Adipocyte (in vitro differentiated cells): ENCODE results near the gene PITPNM3.
A peak's percentile ranks its signal among the peaks of the same experiment; 100 is the strongest.

Experiments used
- DNase-seq: peaks from one replicate; pipeline ENCODE4 v3.0.0-alpha.2; 2015; ENCODE audit warnings: low read depth
- H3K27me3 ChIP-seq: replicated peaks from 2 replicates; pipeline ENCODE4 v1.7.0; 2013; ENCODE audit warnings: mild to moderate bottlenecking, low read length, moderate library complexity; ENCODE audit not compliant: control insufficient read depth, insufficient read depth
- H3K36me3 ChIP-seq: 2 replicates; pipeline ENCODE4 v1.7.0; 2013; ENCODE audit warnings: low read length, mild to moderate bottlenecking, moderate library complexity; ENCODE audit not compliant: control insufficient read depth, insufficient read depth, severe bottlenecking
- H3K4me1 ChIP-seq: 2 replicates; pipeline ENCODE4 v1.7.0; 2013; ENCODE audit warnings: mild to moderate bottlenecking, low read length, moderate library complexity; ENCODE audit not compliant: control insufficient read depth, insufficient read depth
- H3K4me3 ChIP-seq: 2 replicates; pipeline ENCODE4 v1.7.0; 2013; ENCODE audit warnings: mild to moderate bottlenecking, low read length, moderate library complexity
- H3K9ac ChIP-seq: 2 replicates; pipeline ENCODE4 v1.7.0; 2013; ENCODE audit warnings: mild to moderate bottlenecking, low read length, moderate library complexity
- H3K9me3 ChIP-seq: 2 replicates; pipeline ENCODE4 v1.7.0; 2013; ENCODE audit warnings: mild to moderate bottlenecking, low read length, moderate library complexity; ENCODE audit not compliant: control insufficient read depth

The PITPNM3 gene

GRCh38 chr17:6591599-6592158, 35.3 kb upstream of the PITPNM3 start:
- no peak overlapping the region for H3K9ac ChIP-seq
- H3K27me3 ChIP-seq, result no peaks in the 10 kb centered on the region
- H3K4me3 ChIP-seq, result no peak overlapping the region
- H3K9me3 ChIP-seq, result no peaks in the 10 kb centered on the region
- DNase-seq, result peak; percentile 67
- peaks cover 9% of the 10 kb centered on the region for H3K4me1 ChIP-seq
- H3K36me3 ChIP-seq, result peaks cover 73% of the 10 kb centered on the region

GRCh38 chr17:6589266-6589946, 33.1 kb upstream of the PITPNM3 start:
- no peaks in the 10 kb centered on the region for H3K27me3 ChIP-seq
- no peak for DNase-seq
- peaks cover 9% of the 10 kb centered on the region for H3K4me1 ChIP-seq
- H3K36me3 ChIP-seq, result peaks cover 74% of the 10 kb centered on the region
- H3K4me3 ChIP-seq, result no peak overlapping the region
- no peak overlapping the region for H3K9ac ChIP-seq
- peaks cover 14% of the 10 kb centered on the region for H3K9me3 ChIP-seq

GRCh38 chr17:6588165-6588564, 31.8 kb upstream of the PITPNM3 start:
- Histone ChIP-seq H3K9ac (no peak overlapping the region), H3K27me3 (no peaks in the 10 kb centered on the region), H3K4me1 (peaks cover 9% of the 10 kb centered on the region), H3K9me3 (peaks cover 14% of the 10 kb centered on the region), H3K36me3 (peaks cover 76% of the 10 kb centered on the region), H3K4me3 (no peak overlapping the region)
- no peak for DNase-seq

- Histone ChIP-seq H3K4me3 (no peak overlapping the region), H3K9ac (no peak overlapping the region), H3K4me1 (peaks cover 9% of the 10 kb centered on the region), H3K36me3 (peaks cover 80% of the 10 kb centered on the region), H3K27me3 (no peaks in the 10 kb centered on the region), H3K9me3 (peaks cover 14% of the 10 kb centered on the region)
- DNase-seq, result no peak
Observed at GRCh38 chr17:6587310-6587709, 31.0 kb upstream of the PITPNM3 start.

GRCh38 chr17:6583411-6583810, 27.1 kb upstream of the PITPNM3 start:
- Histone ChIP-seq H3K9ac (no peak overlapping the region), H3K27me3 (no peaks in the 10 kb centered on the region), H3K4me1 (no peaks in the 10 kb centered on the region), H3K9me3 (peaks cover 16% of the 10 kb centered on the region), H3K36me3 (peaks cover 74% of the 10 kb centered on the region), H3K4me3 (no peak overlapping the region)
- DNase-seq, result no peak

DNA sequence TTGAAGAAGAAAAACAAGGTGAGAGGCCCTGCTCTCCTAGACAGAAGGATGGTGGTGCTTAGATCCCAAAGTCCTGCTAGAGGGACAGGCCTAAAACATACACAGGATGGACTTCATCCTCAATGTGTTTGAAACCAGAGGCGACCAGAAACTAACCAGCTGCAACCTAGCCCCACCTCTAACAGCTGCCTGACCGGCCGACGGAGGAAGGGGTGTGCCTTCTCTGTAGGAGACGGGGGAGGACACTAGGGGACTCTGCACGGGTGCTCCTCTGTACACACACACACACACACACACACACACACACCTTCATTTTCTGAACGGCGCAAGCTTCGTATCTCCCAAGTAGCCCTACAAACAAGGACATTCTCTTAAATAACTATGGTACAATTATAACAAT, 24.3 kb upstream of the PITPNM3 start:
- H3K4me1 ChIP-seq, result peaks cover 2% of the 10 kb centered on the region
- peaks cover 11% of the 10 kb centered on the region for H3K9me3 ChIP-seq
- no peak overlapping the region for H3K4me3 ChIP-seq
- no peak overlapping the region for H3K9ac ChIP-seq
- H3K27me3 ChIP-seq, result no peaks in the 10 kb centered on the region
- peaks cover 62% of the 10 kb centered on the region for H3K36me3 ChIP-seq
- no peak for DNase-seq

DNA sequence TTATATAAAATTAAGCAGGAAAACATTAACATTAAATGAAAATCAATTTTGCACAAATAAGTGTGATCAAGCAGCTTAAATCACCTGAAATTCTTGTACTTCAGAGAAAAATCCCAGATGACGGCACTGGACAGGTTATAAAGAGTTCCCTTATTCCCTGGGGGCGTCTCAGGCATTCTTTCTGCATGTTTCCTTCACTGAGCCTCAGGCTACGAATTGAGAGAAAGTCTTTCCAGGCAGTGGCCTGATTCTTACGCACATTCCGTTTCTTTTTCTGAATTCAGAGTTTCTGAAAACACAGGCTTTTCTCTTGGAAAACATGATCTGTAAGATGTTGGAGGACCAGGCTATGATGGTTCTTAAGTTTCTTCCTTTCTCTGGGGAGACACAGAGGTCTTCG, 22.1 kb upstream of the PITPNM3 start:
- DNase-seq, result no peak
- H3K36me3 ChIP-seq, result peaks cover 41% of the 10 kb centered on the region
- H3K4me1 ChIP-seq, result peaks cover 18% of the 10 kb centered on the region
- no peak overlapping the region for H3K9ac ChIP-seq
- H3K4me3 ChIP-seq, result no peak overlapping the region
- no peaks in the 10 kb centered on the region for H3K27me3 ChIP-seq
- H3K9me3 ChIP-seq, result peaks cover 3% of the 10 kb centered on the region

DNA sequence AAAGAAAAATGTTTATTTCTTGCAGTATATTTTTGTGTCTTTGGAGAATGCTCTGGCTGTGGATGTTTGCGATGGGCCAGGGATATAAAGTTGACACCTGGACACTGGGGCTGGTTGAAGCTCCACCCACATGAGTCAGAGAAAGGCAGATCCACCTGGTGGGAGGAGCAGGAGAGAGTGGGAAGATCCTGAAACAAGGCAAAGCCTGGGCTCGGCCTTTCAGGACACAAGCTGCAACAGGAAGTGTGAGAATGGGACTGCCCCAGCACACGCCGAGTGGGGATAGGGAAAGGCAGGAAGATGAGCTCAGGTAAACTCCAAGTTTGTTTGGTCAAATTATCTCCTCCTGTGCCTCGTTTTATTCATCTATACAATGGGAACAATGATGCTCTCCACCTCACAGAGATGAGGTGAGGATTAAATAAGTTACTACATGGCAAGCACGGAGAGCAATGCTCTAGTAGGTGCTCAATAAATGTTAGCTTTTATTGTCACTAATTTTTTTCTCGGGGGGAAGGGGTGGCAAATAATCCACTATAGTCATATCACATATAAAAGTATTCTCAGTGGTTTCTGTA, 21.4 kb upstream of the PITPNM3 start:
- Histone ChIP-seq H3K9me3 (peaks cover 3% of the 10 kb centered on the region), H3K4me3 (no peak overlapping the region), H3K36me3 (peaks cover 35% of the 10 kb centered on the region), H3K9ac (no peak overlapping the region), H3K4me1 (peaks cover 18% of the 10 kb centered on the region), H3K27me3 (no peaks in the 10 kb centered on the region)
- DNase-seq, result no peak

DNA sequence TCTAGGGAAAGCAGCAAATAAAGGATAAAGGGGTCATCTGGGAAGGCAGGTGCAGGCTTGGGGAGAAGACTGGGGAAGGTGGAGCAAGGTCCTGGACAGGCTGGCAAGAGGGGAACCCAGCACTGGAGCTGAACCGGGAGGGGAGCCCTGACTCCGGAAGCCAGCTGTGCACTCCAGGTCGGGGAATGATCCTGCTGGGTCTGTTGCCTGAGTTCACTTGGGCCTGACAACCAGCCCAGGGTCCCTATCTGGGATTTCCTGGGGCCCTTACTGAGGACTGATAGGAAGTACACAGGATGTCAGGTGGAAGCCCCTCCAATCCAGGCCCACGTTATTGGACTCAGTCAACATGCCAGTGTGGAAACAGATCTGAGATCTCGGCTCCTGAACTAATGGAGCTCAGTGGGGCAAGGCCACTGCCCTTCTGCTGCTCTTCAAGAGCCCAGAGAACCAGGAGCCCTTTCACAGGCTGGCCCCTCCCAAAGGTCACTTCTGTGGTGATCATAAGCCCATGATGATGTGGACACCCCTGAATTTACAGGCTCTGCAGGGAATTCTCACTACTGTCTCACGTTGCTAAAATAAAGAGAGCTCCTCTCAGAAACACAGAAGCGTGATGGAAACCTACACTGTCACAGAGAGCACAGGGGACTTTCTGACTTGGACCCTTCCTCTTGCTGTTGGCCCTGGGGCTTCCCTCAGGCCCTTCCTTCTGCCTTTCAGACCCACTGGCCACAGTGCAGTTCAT, 19.9 kb upstream of the PITPNM3 start:
- H3K36me3 ChIP-seq, result peaks cover 24% of the 10 kb centered on the region
- H3K4me3 ChIP-seq, result no peak overlapping the region
- H3K9ac ChIP-seq, result no peak overlapping the region
- H3K27me3 ChIP-seq, result no peaks in the 10 kb centered on the region
- no peak for DNase-seq
- H3K4me1 ChIP-seq, result peaks cover 18% of the 10 kb centered on the region
- H3K9me3 ChIP-seq, result no peaks in the 10 kb centered on the region

- Histone ChIP-seq H3K4me1 (peaks cover 18% of the 10 kb centered on the region), H3K4me3 (no peak overlapping the region)
- no peak for DNase-seq
Observed at GRCh38 chr17:6575596-6575988, 19.2 kb upstream of the PITPNM3 start.

More at GRCh38 chr17:6575596-6575988, 19.2 kb upstream of the PITPNM3 start:
- Histone ChIP-seq H3K9ac (no peak overlapping the region), H3K36me3 (peaks cover 24% of the 10 kb centered on the region), H3K9me3 (no peaks in the 10 kb centered on the region), H3K27me3 (no peaks in the 10 kb centered on the region)
